HUES64 (cell line): ENCODE data around the gene CHST11.

Source experiments
- H3K27ac ChIP-seq: 2 replicates; pipeline ENCODE4 v1.7.0; 2013; ENCODE audit warnings: low read depth, low read length, inconsistent platforms
- H3K27me3 ChIP-seq: 2 replicates; pipeline ENCODE4 v1.6.1; 2013; ENCODE audit warnings: mild to moderate bottlenecking, low read length; ENCODE audit not compliant: insufficient read depth
- H3K36me3 ChIP-seq: 2 replicates; pipeline ENCODE4 v1.6.1; 2013; ENCODE audit warnings: mild to moderate bottlenecking, low read length; ENCODE audit not compliant: insufficient read depth
- H3K4me1 ChIP-seq: 2 replicates; pipeline ENCODE4 v1.6.1; 2013; ENCODE audit warnings: mild to moderate bottlenecking, low read length, moderate library complexity; ENCODE audit not compliant: insufficient read depth
- H3K4me3 ChIP-seq: 2 replicates; pipeline ENCODE4 v1.5.1; 2013; ENCODE audit warnings: mild to moderate bottlenecking, low read length, moderate library complexity
- H3K9ac ChIP-seq: 2 replicates; pipeline ENCODE4 v1.6.1; 2013; ENCODE audit warnings: mild to moderate bottlenecking, low read depth, low read length
- H3K9me3 ChIP-seq: 2 replicates; pipeline ENCODE4 v1.6.1; 2013; ENCODE audit warnings: low read depth, low read length; ENCODE audit not compliant: insufficient read depth
- WGBS: fragments of 150-250, 120-280 bp; methylation state at CpG from one replicate; pipeline ENCODE4 v1.1.7; 2013; ENCODE audit warnings: missing lambda C conversion rate; 5-methylcytosine and 5-hydroxymethylcytosine counted together

CHST11 gene

DNA sequence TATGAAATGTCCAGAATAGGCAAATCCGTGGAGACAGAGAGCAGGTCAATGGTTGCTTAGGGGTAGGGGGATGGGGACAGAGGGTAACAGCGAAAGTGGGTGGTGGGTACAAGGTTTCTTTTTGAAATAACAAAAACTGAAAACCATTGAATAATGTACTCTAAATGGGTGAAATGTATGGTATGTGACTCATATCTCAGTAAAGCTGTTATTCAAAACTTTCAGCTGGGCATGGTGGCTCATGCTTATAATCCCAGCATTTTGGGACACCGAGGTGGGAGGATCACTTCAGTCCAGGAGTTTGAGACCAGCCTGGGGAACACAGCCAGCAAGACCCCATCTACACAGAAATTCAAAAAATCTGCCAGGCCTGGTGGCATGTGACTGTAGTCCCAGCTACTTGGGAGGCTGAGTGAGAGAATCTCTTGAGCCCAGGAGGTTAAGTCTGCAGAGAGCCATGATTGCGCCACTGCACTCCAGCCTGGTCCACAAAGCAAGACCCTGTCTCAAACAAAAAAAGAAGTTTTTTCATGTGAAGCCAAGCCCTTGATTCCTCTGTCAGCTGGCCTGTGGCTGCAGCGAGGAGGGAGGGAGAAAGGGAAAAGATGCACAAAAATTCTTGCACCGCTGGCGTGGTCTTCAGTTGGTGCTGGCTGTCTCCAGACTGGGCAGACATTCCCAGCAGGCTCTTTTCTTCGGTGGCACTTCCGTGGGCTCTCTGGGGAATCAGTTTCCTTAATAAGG, 253.1 kb downstream of the CHST11 start:
- H3K4me3 ChIP-seq = no peak overlapping the region
- no peak overlapping the region; the same call in 1 of the 2 replicates for H3K27ac ChIP-seq
- H3K4me1 ChIP-seq = peaks cover 37% of the 10 kb centered on the region
- no peaks in the 10 kb centered on the region for H3K27me3 ChIP-seq
- no peaks in the 10 kb centered on the region for H3K9me3 ChIP-seq
- no peak overlapping the region for H3K9ac ChIP-seq
- no peaks in the 10 kb centered on the region for H3K36me3 ChIP-seq
- 94% methylated on average over 9 of the region's 9 CpGs for WGBS

DNA sequence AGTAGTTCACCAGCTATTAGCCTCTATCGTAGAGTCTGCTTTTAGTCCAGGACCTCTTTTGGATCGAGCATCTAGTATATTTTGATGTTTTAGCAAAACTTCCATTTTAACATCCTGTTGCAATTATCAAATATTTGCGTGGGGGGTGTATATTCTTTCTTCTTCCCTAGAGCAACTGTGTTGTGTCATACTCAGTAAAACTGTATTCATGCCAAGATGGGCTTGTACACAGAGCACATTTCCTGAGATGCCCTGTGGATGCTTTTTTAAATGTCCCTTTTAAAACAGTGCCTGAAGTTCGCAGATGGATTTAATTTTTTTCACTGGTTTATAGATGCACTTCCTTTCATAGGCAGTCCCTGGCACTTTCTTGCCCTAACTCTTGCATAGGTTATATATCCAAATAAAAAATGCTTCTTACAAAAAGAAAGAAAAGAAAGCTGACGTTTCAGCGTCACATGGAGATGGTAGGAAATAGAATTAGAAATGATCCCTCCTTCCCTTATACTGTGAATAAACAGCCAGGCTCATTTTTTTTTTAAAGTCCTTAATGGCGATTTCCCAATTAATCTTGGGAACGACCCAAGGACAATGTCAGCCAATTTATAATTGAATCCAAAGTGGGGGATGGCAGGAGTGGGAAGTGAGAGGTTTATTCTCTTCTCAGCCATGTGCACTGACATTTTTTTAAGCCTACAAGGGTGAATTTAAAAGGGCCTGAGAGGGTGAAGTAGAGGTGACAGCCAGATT, 254.4 kb downstream of the CHST11 start:
- 100% methylated on average over 5 of the region's 8 CpGs for WGBS
- H3K27ac ChIP-seq = no peak overlapping the region
- H3K36me3 ChIP-seq = no peaks in the 10 kb centered on the region

GRCh38 chr12:104712477-104712876, 255.7 kb downstream of the CHST11 start:
- H3K9ac ChIP-seq = no peak overlapping the region
- no peak overlapping the region for H3K27ac ChIP-seq
- no peaks in the 10 kb centered on the region for H3K27me3 ChIP-seq
- H3K4me3 ChIP-seq = no peak overlapping the region
- H3K9me3 ChIP-seq = no peaks in the 10 kb centered on the region
- H3K4me1 ChIP-seq = peaks cover 34% of the 10 kb centered on the region
- no peaks in the 10 kb centered on the region for H3K36me3 ChIP-seq
- 84% methylated on average over 6 of the region's 6 CpGs for WGBS

More for the DNA sequence above, 254.4 kb downstream of the CHST11 start:
- Histone ChIP-seq H3K9ac (no peak overlapping the region), H3K27me3 (no peaks in the 10 kb centered on the region), H3K4me1 (peaks cover 37% of the 10 kb centered on the region), H3K4me3 (no peak overlapping the region), H3K9me3 (no peaks in the 10 kb centered on the region)

DNA sequence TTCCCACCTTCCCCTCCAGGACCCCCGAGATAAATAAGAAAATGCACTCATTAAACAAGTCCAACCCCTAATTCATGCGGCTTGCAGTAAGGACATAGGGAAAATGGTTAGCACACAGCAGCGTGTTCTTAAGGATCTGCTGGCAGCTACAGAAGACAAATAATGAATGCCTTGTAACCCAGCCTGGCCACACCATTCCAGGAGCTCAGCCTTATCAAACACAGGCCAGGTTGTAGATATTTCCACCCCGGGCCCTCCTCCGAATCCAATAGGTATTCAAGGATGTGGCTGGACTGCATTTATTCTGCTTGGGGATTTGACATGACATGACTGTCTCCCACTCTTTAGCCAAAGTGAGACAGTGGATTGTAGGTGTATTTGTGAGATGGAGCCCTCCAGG, 256.2 kb downstream of the CHST11 start:
- Histone ChIP-seq H3K27ac (no peak overlapping the region), H3K27me3 (no peaks in the 10 kb centered on the region), H3K9ac (no peak overlapping the region), H3K9me3 (no peaks in the 10 kb centered on the region), H3K4me3 (no peak overlapping the region), H3K36me3 (no peaks in the 10 kb centered on the region), H3K4me1 (peaks cover 30% of the 10 kb centered on the region)
- 91% methylated on average over 5 of the region's 5 CpGs for WGBS

- 70% methylated on average over 8 of the region's 8 CpGs for WGBS
- H3K27ac ChIP-seq = no peak overlapping the region
- H3K27me3 ChIP-seq = no peaks in the 10 kb centered on the region
- H3K4me3 ChIP-seq = no peak overlapping the region
- no peak overlapping the region for H3K9ac ChIP-seq
- no peaks in the 10 kb centered on the region for H3K36me3 ChIP-seq
- H3K9me3 ChIP-seq = no peaks in the 10 kb centered on the region
- peaks cover 31% of the 10 kb centered on the region for H3K4me1 ChIP-seq
Observed at GRCh38 chr12:104713444-104713843, 256.7 kb downstream of the CHST11 start.

DNA sequence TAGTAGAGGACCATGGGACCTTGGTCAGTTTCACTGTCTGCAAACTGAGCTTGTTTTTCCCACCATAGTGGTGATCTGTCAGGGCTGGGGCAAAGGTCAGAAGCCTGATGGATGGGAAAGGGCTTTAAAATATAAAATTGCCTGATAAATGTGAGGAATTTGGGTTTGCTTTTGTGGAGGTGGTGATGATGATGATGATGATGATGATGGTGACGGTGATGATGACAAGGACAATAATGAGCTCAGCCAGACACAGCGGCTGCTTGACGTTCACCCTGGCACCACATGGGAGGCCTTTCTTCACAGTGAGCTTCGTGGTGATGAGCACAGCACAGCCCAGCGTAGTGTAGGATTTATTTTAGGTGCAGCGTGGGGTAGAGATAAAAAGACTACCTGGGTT, 257.6 kb downstream of the CHST11 start:
- Histone ChIP-seq H3K27ac (no peak overlapping the region), H3K4me3 (no peak overlapping the region), H3K4me1 (peaks cover 23% of the 10 kb centered on the region), H3K27me3 (no peaks in the 10 kb centered on the region), H3K36me3 (no peaks in the 10 kb centered on the region), H3K9ac (no peak overlapping the region), H3K9me3 (no peaks in the 10 kb centered on the region)
- WGBS = 94% methylated on average over 6 of the region's 6 CpGs

GRCh38 chr12:104716172-104716571, 259.4 kb downstream of the CHST11 start:
- H3K27me3 ChIP-seq = no peaks in the 10 kb centered on the region
- 97% methylated on average over 7 of the region's 7 CpGs for WGBS
- peaks cover 26% of the 10 kb centered on the region for H3K4me1 ChIP-seq
- H3K4me3 ChIP-seq = no peak overlapping the region
- no peak overlapping the region for H3K9ac ChIP-seq
- no peaks in the 10 kb centered on the region for H3K36me3 ChIP-seq
- no peaks in the 10 kb centered on the region for H3K9me3 ChIP-seq
- H3K27ac ChIP-seq = no peak overlapping the region

- Histone ChIP-seq H3K4me1 (peaks cover 29% of the 10 kb centered on the region), H3K9ac (no peak overlapping the region), H3K4me3 (no peak overlapping the region), H3K27me3 (no peaks in the 10 kb centered on the region), H3K27ac (no peak overlapping the region), H3K9me3 (no peaks in the 10 kb centered on the region), H3K36me3 (no peaks in the 10 kb centered on the region)
- WGBS = 85% methylated on average over 10 of the region's 11 CpGs
Observed at GRCh38 chr12:104718304-104718929, 261.7 kb downstream of the CHST11 start.

GRCh38 chr12:104719700-104720338, 263.1 kb downstream of the CHST11 start:
- Histone ChIP-seq H3K27me3 (no peaks in the 10 kb centered on the region), H3K4me1 (peaks cover 23% of the 10 kb centered on the region), H3K9me3 (no peaks in the 10 kb centered on the region), H3K4me3 (no peak overlapping the region), H3K9ac (peak overlapping the region; percentile 6; the same call in 1 of the 2 replicates), H3K36me3 (no peaks in the 10 kb centered on the region), H3K27ac (0 out of 2 replicates have a peak overlapping the region, but pooled peaks have one; percentile 37)
- 94% methylated on average over 13 of the region's 13 CpGs for WGBS

- H3K9me3 ChIP-seq = no peaks in the 10 kb centered on the region
- peaks cover 23% of the 10 kb centered on the region for H3K4me1 ChIP-seq
- H3K27me3 ChIP-seq = no peaks in the 10 kb centered on the region
- peak overlapping the region; percentile 37; the same call in 1 of the 2 replicates for H3K27ac ChIP-seq
- 80% methylated on average over 29 of the region's 29 CpGs for WGBS
- H3K9ac ChIP-seq = peak overlapping the region; percentile 6
- H3K36me3 ChIP-seq = no peaks in the 10 kb centered on the region
- H3K4me3 ChIP-seq = no peak overlapping the region
Observed at GRCh38 chr12:104720339-104721038, 263.7 kb downstream of the CHST11 start.
